ENCODE data around the gene COPS8.

DNA sequence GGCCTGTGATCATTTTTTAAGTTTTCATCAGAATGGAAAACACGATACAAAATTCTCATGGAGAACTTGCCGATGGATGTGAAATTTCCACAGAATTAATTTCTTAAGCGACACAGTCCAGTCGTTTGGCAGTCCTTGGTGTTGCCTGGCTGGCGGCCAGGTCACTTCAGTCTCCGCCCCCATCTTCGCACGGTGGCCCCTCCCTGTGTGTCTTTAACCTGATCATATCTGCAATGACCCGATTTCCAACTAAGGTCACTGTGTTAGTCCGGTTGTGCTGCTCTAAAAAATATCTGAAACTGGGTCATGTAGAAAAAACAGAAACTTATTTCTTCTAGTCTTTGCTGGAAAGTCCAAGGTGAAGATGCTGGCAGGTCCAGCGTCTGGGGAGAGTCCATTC, 44.5 kb upstream of the COPS8 start:
- TF ChIP-seq, protein P1, sequence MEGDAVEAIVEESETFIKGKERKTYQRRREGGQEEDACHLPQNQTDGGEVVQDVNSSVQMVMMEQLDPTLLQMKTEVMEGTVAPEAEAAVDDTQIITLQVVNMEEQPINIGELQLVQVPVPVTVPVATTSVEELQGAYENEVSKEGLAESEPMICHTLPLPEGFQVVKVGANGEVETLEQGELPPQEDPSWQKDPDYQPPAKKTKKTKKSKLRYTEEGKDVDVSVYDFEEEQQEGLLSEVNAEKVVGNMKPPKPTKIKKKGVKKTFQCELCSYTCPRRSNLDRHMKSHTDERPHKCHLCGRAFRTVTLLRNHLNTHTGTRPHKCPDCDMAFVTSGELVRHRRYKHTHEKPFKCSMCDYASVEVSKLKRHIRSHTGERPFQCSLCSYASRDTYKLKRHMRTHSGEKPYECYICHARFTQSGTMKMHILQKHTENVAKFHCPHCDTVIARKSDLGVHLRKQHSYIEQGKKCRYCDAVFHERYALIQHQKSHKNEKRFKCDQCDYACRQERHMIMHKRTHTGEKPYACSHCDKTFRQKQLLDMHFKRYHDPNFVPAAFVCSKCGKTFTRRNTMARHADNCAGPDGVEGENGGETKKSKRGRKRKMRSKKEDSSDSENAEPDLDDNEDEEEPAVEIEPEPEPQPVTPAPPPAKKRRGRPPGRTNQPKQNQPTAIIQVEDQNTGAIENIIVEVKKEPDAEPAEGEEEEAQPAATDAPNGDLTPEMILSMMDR (IDR thresholded peaks at IDR 0.05), result no peak
- TF ChIP-seq POLR2A (IDR thresholded peaks at IDR 0.05), result no peak

Measured in body of pancreas (tissue), 4 donors.